Bronchial epithelial cell (primary cell): ENCODE results near the gene BAAT. TPM values are rescaled to one million over a fixed set of nuclear protein-coding genes. Genes with fewer than 3 reads are reported as not detected.

ENCODE experiments used
- DNase-seq: peaks from one replicate; pipeline ENCODE4 v3.0.0-alpha.2; 2010; ENCODE audit warnings: low read depth
- FAIRE-seq: peaks from 2 replicates; lab custom pipeline; 2011; peaks lifted over from hg19 to GRCh38; lab: Jason Lieb, UNC
- H3K27me3 ChIP-seq: 2 replicates; pipeline ENCODE4 v1.5.1; 2011; ENCODE audit warnings: low read length; ENCODE audit not compliant: control insufficient read depth, insufficient read depth
- H3K36me3 ChIP-seq: 2 replicates; pipeline ENCODE4 v1.5.1; 2011; ENCODE audit warnings: low read length; ENCODE audit not compliant: control insufficient read depth, insufficient read depth
- H3K4me3 ChIP-seq: 2 replicates; pipeline ENCODE4 v1.5.1; 2011; ENCODE audit warnings: mild to moderate bottlenecking, low read depth, low read length, control low read depth
- total RNA-seq: library from RNA; depleted of rRNA; stranded (reverse); fragments of >200 nt; gene quantifications from 2 replicates; pipeline ENCODE4 v1.2.1, GENCODE V29; 2014
- TF ChIP-seq, protein P1 (sequence below): IDR thresholded peaks from 2 replicates; pipeline ENCODE4 v1.5.1; 2011; ENCODE audit warnings: mild to moderate bottlenecking, moderate library complexity, low read length, control low read depth, inconsistent platforms; ENCODE audit not compliant: insufficient read depth, severe bottlenecking

BAAT gene
- total RNA-seq, 1 donor from 2014 or later: 0.26 TPM

- no peaks in the 10 kb centered on the region for H3K27me3 ChIP-seq
- H3K36me3 ChIP-seq: no peaks in the 10 kb centered on the region
- TF ChIP-seq, protein P1, sequence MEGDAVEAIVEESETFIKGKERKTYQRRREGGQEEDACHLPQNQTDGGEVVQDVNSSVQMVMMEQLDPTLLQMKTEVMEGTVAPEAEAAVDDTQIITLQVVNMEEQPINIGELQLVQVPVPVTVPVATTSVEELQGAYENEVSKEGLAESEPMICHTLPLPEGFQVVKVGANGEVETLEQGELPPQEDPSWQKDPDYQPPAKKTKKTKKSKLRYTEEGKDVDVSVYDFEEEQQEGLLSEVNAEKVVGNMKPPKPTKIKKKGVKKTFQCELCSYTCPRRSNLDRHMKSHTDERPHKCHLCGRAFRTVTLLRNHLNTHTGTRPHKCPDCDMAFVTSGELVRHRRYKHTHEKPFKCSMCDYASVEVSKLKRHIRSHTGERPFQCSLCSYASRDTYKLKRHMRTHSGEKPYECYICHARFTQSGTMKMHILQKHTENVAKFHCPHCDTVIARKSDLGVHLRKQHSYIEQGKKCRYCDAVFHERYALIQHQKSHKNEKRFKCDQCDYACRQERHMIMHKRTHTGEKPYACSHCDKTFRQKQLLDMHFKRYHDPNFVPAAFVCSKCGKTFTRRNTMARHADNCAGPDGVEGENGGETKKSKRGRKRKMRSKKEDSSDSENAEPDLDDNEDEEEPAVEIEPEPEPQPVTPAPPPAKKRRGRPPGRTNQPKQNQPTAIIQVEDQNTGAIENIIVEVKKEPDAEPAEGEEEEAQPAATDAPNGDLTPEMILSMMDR: no peak
- FAIRE-seq (no peak), DNase-seq (no peak)
- H3K4me3 ChIP-seq: no peak overlapping the region
Measured at GRCh38 chr9:101325053-101325452, 59.8 kb downstream of the BAAT start.

- H3K27me3 ChIP-seq: no peaks in the 10 kb centered on the region
- no peak for FAIRE-seq
- TF ChIP-seq, protein P1: no peak
- no peak overlapping the region for H3K4me3 ChIP-seq
- no peak for DNase-seq
- H3K36me3 ChIP-seq: no peaks in the 10 kb centered on the region
Measured at GRCh38 chr9:101324245-101324804, 60.5 kb downstream of the BAAT start.

DNA sequence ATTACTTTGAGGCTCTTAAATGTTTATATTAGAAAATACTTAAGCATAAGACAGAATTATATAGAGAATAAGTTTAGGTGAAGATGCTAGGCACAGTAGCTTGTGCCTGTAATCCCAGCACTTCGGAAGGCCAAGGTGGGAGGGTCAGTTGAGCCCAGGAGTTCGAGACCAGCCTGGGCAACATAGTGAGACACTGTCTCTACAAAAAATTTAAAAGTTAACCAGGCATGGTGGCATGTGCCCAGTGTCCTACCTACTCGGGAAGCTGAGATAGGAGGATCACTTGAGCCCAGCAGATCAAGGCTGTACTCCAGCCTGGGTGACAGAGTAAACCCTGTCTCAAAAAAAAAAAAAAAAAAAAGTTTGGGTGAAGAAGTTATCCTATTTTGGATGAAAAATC is 61.7 kb downstream of the BAAT start:
- no peak for FAIRE-seq
- no peak for DNase-seq
- Histone ChIP-seq H3K4me3 (no peak overlapping the region), H3K36me3 (no peaks in the 10 kb centered on the region), H3K27me3 (no peaks in the 10 kb centered on the region)
- TF ChIP-seq, protein P1: no peak

DNA sequence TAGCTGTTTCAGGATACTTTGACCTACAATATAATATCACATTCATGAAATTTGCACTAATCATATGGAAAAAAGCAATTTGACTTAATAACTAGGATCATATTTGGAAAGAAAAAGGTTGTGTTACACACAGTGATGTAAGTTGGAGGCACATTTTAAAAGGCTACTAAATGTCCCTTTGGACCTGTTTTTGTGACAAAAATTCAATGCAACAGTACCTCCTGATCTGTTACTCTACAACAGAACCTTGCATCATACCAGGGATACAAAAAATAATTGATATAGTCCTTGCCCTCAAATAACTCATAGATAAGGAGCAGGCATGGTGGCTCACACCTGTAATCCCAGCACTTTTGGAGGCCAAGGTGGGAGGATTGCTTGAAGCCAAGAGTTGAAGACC is 67.1 kb downstream of the BAAT start:
- TF ChIP-seq, protein P1: no peak
- DNase-seq (no peak), FAIRE-seq (no peak)
- no peaks in the 10 kb centered on the region for H3K36me3 ChIP-seq
- no peak overlapping the region for H3K4me3 ChIP-seq
- no peaks in the 10 kb centered on the region for H3K27me3 ChIP-seq

DNA sequence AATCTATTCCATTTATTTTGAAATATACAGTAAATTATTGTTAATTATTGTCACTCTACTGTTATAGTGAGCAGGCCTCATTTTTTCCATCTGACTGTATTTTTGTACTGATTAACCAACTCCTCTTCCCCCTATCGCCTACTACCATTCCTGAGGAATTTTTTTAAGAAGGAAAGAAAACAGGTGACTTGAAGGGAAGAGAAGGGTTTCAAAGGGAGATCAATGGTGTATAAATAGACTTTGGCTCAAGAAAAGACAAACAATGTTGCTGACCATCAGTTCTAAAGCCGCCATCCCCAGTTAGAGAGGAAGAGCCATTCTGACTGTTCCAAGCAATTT is 69.7 kb downstream of the BAAT start:
- Histone ChIP-seq H3K27me3 (no peaks in the 10 kb centered on the region), H3K4me3 (no peak overlapping the region), H3K36me3 (no peaks in the 10 kb centered on the region)
- DNase-seq (no peak), FAIRE-seq (no peak)
- TF ChIP-seq, protein P1: no peak

- Histone ChIP-seq H3K27me3 (no peaks in the 10 kb centered on the region), H3K36me3 (no peaks in the 10 kb centered on the region), H3K4me3 (no peak overlapping the region)
- TF ChIP-seq, protein P1: no peak
- DNase-seq (peak; percentile 45), FAIRE-seq (peak; percentile 75)
Measured at GRCh38 chr9:101312661-101313060, 72.1 kb downstream of the BAAT start.
